Fibroblast of the conjunctiva (primary cell): ENCODE measurements around the gene REG1A.

Source experiments
- DNase-seq: peaks from one replicate; pipeline ENCODE4 v3.0.0-alpha.2; 2010; ENCODE audit warnings: low read depth

REG1A gene

GRCh38 chr2:79125721-79125985 lies 5.4 kb downstream of the REG1A start:
- DNase-seq: no peak

GRCh38 chr2:79128406-79128805 lies 8.1 kb downstream of the REG1A start:
- no peak for DNase-seq

- DNase-seq: no peak
Observed at GRCh38 chr2:79129260-79129659, 9.0 kb downstream of the REG1A start.

- no peak for DNase-seq
Observed at GRCh38 chr2:79129804-79130203, 9.5 kb downstream of the REG1A start.

- DNase-seq: no peak
Observed at GRCh38 chr2:79131687-79132086, 11.4 kb downstream of the REG1A start.

- DNase-seq: no peak
Observed at GRCh38 chr2:79138385-79138784, 18.1 kb downstream of the REG1A start.

GRCh38 chr2:79139423-79139822 lies 19.1 kb downstream of the REG1A start:
- no peak for DNase-seq

- DNase-seq: no peak
Observed at GRCh38 chr2:79155826-79156476, 35.7 kb downstream of the REG1A start.

GRCh38 chr2:79159030-79159429 lies 38.7 kb downstream of the REG1A start:
- DNase-seq: no peak

- DNase-seq: no peak
Observed at GRCh38 chr2:79159653-79160052, 39.4 kb downstream of the REG1A start, which contains the start of gene REG3A. Gene REG3A, minus strand, starts transcription at chr2:79159753. Its CDS starts 348 bp downstream, at chr2:79159405.

GRCh38 chr2:79162132-79162531 lies 41.8 kb downstream of the REG1A start:
- DNase-seq: no peak

GRCh38 chr2:79162801-79163200 lies 42.5 kb downstream of the REG1A start:
- DNase-seq: no peak

- no peak for DNase-seq
Observed at GRCh38 chr2:79171348-79171958, 51.2 kb downstream of the REG1A start.
